ENCODE data around the gene PAH.

DNA sequence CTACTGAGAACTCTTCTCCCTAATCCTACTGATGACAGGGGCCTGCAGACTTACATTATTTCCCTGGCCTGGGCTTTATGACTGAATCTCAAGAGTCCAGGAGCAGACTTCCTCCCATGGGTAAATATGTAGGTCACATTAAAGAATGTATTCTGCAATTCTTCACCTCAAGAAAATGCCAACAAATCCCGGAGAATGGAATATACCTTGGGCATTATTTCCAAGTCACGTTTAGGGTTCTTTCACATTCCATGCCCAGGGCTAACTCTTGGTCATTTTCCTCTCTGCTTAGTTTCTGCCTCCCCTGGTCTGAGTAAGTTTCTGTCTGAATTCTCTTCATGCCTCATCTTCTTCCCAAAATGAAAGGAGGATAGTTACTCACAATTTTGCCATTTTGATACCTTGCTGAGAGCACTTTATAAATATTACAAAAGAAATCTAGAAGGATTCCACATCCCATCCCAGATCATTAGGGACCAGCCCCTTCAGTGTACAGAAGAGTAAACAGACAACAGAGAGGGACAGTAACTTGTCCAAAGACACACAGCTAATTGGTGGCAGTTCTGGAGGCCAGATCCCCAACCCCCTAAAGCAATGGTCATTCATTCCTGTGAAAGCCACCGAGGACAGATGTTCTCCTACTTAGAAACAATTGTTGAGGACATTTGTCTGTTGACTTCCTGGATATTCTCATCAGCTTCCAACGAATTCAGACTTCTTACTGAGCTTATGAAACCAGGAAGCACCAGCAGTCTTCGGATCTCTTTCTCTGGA is 605 bp downstream of the PAH start:
- TF ChIP-seq FOXK2 (IDR thresholded peaks at IDR 0.05) (no peak), HDAC2 (IDR thresholded peaks at IDR 0.05) (no peak), EZH2 (IDR thresholded peaks at IDR 0.05; ENCODE audit: borderline replicate concordance, control insufficient read depth, low read depth, low read length) (no peak), KDM1A (IDR thresholded peaks at IDR 0.05; ENCODE audit: borderline replicate concordance) (no peak), ZNF384 (IDR thresholded peaks at IDR 0.05; ENCODE audit: borderline replicate concordance, low read depth, low read length) (no peak), POLR2A (IDR thresholded peaks at IDR 0.05; ENCODE audit: low read depth, low read length) (no peak), KAT2A (conservative IDR thresholded peaks at IDR 0.05; ENCODE audit: control insufficient read depth, low read depth, low read length) (no peak), ZSCAN29 (IDR thresholded peaks at IDR 0.05) (no peak)
- TF ChIP-seq, protein P1, sequence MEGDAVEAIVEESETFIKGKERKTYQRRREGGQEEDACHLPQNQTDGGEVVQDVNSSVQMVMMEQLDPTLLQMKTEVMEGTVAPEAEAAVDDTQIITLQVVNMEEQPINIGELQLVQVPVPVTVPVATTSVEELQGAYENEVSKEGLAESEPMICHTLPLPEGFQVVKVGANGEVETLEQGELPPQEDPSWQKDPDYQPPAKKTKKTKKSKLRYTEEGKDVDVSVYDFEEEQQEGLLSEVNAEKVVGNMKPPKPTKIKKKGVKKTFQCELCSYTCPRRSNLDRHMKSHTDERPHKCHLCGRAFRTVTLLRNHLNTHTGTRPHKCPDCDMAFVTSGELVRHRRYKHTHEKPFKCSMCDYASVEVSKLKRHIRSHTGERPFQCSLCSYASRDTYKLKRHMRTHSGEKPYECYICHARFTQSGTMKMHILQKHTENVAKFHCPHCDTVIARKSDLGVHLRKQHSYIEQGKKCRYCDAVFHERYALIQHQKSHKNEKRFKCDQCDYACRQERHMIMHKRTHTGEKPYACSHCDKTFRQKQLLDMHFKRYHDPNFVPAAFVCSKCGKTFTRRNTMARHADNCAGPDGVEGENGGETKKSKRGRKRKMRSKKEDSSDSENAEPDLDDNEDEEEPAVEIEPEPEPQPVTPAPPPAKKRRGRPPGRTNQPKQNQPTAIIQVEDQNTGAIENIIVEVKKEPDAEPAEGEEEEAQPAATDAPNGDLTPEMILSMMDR (IDR thresholded peaks at IDR 0.05 in 2 of 3, conservative IDR thresholded peaks at IDR 0.05 in 1 of 3; ENCODE audit: control insufficient read depth in 2 of 3, extremely low read depth in 1 of 3, insufficient read depth in 1 of 3, low read depth in 3 of 3, low read length in 3 of 3), result no peak
- TF ChIP-seq, protein P2, sequence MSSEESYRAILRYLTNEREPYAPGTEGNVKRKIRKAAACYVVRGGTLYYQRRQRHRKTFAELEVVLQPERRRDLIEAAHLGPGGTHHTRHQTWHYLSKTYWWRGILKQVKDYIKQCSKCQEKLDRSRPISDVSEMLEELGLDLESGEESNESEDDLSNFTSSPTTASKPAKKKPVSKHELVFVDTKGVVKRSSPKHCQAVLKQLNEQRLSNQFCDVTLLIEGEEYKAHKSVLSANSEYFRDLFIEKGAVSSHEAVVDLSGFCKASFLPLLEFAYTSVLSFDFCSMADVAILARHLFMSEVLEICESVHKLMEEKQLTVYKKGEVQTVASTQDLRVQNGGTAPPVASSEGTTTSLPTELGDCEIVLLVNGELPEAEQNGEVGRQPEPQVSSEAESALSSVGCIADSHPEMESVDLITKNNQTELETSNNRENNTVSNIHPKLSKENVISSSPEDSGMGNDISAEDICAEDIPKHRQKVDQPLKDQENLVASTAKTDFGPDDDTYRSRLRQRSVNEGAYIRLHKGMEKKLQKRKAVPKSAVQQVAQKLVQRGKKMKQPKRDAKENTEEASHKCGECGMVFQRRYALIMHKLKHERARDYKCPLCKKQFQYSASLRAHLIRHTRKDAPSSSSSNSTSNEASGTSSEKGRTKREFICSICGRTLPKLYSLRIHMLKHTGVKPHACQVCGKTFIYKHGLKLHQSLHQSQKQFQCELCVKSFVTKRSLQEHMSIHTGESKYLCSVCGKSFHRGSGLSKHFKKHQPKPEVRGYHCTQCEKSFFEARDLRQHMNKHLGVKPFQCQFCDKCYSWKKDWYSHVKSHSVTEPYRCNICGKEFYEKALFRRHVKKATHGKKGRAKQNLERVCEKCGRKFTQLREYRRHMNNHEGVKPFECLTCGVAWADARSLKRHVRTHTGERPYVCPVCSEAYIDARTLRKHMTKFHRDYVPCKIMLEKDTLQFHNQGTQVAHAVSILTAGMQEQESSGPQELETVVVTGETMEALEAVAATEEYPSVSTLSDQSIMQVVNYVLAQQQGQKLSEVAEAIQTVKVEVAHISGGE (CRISPR knock-in tag; IDR thresholded peaks at IDR 0.05), result no peak
- TF ChIP-seq, protein P3, sequence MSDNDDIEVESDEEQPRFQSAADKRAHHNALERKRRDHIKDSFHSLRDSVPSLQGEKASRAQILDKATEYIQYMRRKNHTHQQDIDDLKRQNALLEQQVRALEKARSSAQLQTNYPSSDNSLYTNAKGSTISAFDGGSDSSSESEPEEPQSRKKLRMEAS (IDR thresholded peaks at IDR 0.05; ENCODE audit: low read depth, low read length), result no peak
- TF ChIP-seq, protein P4, sequence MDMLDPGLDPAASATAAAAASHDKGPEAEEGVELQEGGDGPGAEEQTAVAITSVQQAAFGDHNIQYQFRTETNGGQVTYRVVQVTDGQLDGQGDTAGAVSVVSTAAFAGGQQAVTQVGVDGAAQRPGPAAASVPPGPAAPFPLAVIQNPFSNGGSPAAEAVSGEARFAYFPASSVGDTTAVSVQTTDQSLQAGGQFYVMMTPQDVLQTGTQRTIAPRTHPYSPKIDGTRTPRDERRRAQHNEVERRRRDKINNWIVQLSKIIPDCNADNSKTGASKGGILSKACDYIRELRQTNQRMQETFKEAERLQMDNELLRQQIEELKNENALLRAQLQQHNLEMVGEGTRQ (IDR thresholded peaks at IDR 0.05; ENCODE audit: borderline replicate concordance, low read depth, low read length), result no peak

All from GM12878 (cell line).